ENCODE data around the gene INAFM1.
A peak's percentile ranks its signal among the peaks of the same experiment; 100 is the strongest.
"Not testable (repeated sequence)": the region's sequence is repeated elsewhere in the genome, so short reads cannot be mapped to it uniquely, and the experiment has no call there.

Gene INAFM1

GRCh38 chr19:47256693-47257410 is 17.8 kb upstream of the INAFM1 start:
- peaks cover 21% of the 10 kb centered on the region for H3K36me3 Mint-ChIP-seq (ENCODE audit: low read depth)
- no peaks in the 10 kb centered on the region for H3K9me3 Mint-ChIP-seq
- peak overlapping the region; percentile 90 for H3K4me3 Mint-ChIP-seq
- H3K27me3 Mint-ChIP-seq, result no peaks in the 10 kb centered on the region
- ATAC-seq, result peak; percentile 87
- peak; percentile 100 for DNase-seq
- peak overlapping the region; percentile 89 for H3K27ac Mint-ChIP-seq
- peaks cover 29% of the 10 kb centered on the region for H3K4me1 Mint-ChIP-seq

GRCh38 chr19:47257411-47258169 is 17.1 kb upstream of the INAFM1 start:
- H3K4me1 Mint-ChIP-seq, result peaks cover 31% of the 10 kb centered on the region
- H3K4me3 Mint-ChIP-seq, result peak overlapping the region; percentile 90
- H3K27me3 Mint-ChIP-seq, result no peaks in the 10 kb centered on the region
- ATAC-seq (no peak), DNase-seq (no peak)
- peak overlapping the region; percentile 89 for H3K27ac Mint-ChIP-seq
- H3K9me3 Mint-ChIP-seq, result no peaks in the 10 kb centered on the region
- H3K36me3 Mint-ChIP-seq (ENCODE audit: low read depth), result peaks cover 23% of the 10 kb centered on the region

- H3K4me3 Mint-ChIP-seq, result peak overlapping the region; percentile 50
- no peak for DNase-seq
- no peaks in the 10 kb centered on the region for H3K9me3 Mint-ChIP-seq
- no peak for ATAC-seq
- no peaks in the 10 kb centered on the region for H3K27me3 Mint-ChIP-seq
- no peak overlapping the region for H3K27ac Mint-ChIP-seq
- H3K4me1 Mint-ChIP-seq, result peaks cover 31% of the 10 kb centered on the region
- H3K36me3 Mint-ChIP-seq (ENCODE audit: low read depth), result peaks cover 23% of the 10 kb centered on the region
Measured at GRCh38 chr19:47258434-47258833, 16.3 kb upstream of the INAFM1 start.

GRCh38 chr19:47258895-47259555 is 15.7 kb upstream of the INAFM1 start:
- Mint-ChIP-seq H3K27me3 (no peaks in the 10 kb centered on the region), H3K27ac (peak overlapping the region; percentile 42), H3K36me3 (ENCODE audit: low read depth) (peaks cover 23% of the 10 kb centered on the region), H3K4me3 (peak overlapping the region; percentile 50), H3K4me1 (peaks cover 31% of the 10 kb centered on the region), H3K9me3 (no peaks in the 10 kb centered on the region)
- no peak for DNase-seq
- no peak for ATAC-seq

GRCh38 chr19:47260476-47260875 is 14.2 kb upstream of the INAFM1 start:
- H3K4me3 Mint-ChIP-seq, result no peak overlapping the region
- no peaks in the 10 kb centered on the region for H3K9me3 Mint-ChIP-seq
- peaks cover 31% of the 10 kb centered on the region for H3K4me1 Mint-ChIP-seq
- no peaks in the 10 kb centered on the region for H3K27me3 Mint-ChIP-seq
- ATAC-seq (no peak), DNase-seq (no peak)
- no peak overlapping the region for H3K27ac Mint-ChIP-seq
- H3K36me3 Mint-ChIP-seq (ENCODE audit: low read depth), result peaks cover 30% of the 10 kb centered on the region

- ATAC-seq, DNase-seq, H3K9me3 Mint-ChIP-seq, H3K27ac Mint-ChIP-seq, H3K4me3 Mint-ChIP-seq, H3K27me3 Mint-ChIP-seq: not testable (repeated sequence)
- H3K4me1 Mint-ChIP-seq, result peaks cover 24% of the 10 kb centered on the region
- peaks cover 33% of the 10 kb centered on the region for H3K36me3 Mint-ChIP-seq (ENCODE audit: low read depth)
Measured at GRCh38 chr19:47261946-47262793, 12.5 kb upstream of the INAFM1 start.

GRCh38 chr19:47264629-47265028 is 10.1 kb upstream of the INAFM1 start:
- Mint-ChIP-seq H3K9me3 (no peaks in the 10 kb centered on the region), H3K4me1 (peaks cover 4% of the 10 kb centered on the region), H3K36me3 (ENCODE audit: low read depth) (peaks cover 29% of the 10 kb centered on the region), H3K27me3 (no peaks in the 10 kb centered on the region), H3K4me3 (no peak overlapping the region), H3K27ac (no peak overlapping the region)
- DNase-seq (no peak), ATAC-seq (no peak)

GRCh38 chr19:47266401-47266941 is 8.2 kb upstream of the INAFM1 start:
- H3K9me3 Mint-ChIP-seq, result no peaks in the 10 kb centered on the region
- DNase-seq, result no peak
- no peak for ATAC-seq
- H3K36me3 Mint-ChIP-seq (ENCODE audit: low read depth), result peaks cover 16% of the 10 kb centered on the region
- H3K27me3 Mint-ChIP-seq, result no peaks in the 10 kb centered on the region
- no peak overlapping the region for H3K4me3 Mint-ChIP-seq
- H3K4me1 Mint-ChIP-seq, result peaks cover 2% of the 10 kb centered on the region
- peak overlapping the region; percentile 27 for H3K27ac Mint-ChIP-seq

GRCh38 chr19:47267350-47267759 is 7.3 kb upstream of the INAFM1 start:
- DNase-seq (no peak), ATAC-seq (no peak)
- H3K4me1 Mint-ChIP-seq, result peaks cover 3% of the 10 kb centered on the region
- peaks cover 16% of the 10 kb centered on the region for H3K36me3 Mint-ChIP-seq (ENCODE audit: low read depth)
- no peaks in the 10 kb centered on the region for H3K9me3 Mint-ChIP-seq
- no peak overlapping the region for H3K4me3 Mint-ChIP-seq
- H3K27me3 Mint-ChIP-seq, result no peaks in the 10 kb centered on the region
- no peak overlapping the region for H3K27ac Mint-ChIP-seq

- Mint-ChIP-seq H3K4me1 (peaks cover 8% of the 10 kb centered on the region), H3K27ac (no peak overlapping the region), H3K27me3 (no peaks in the 10 kb centered on the region), H3K36me3 (ENCODE audit: low read depth) (peaks cover 14% of the 10 kb centered on the region), H3K9me3 (no peaks in the 10 kb centered on the region), H3K4me3 (no peak overlapping the region)
- no peak for DNase-seq
- no peak for ATAC-seq
Measured at GRCh38 chr19:47268028-47268427, 6.7 kb upstream of the INAFM1 start.

GRCh38 chr19:47269596-47269995 is 5.1 kb upstream of the INAFM1 start:
- Mint-ChIP-seq H3K4me1 (peaks cover 9% of the 10 kb centered on the region), H3K4me3 (no peak overlapping the region), H3K27ac (no peak overlapping the region), H3K27me3 (no peaks in the 10 kb centered on the region), H3K9me3 (no peaks in the 10 kb centered on the region), H3K36me3 (ENCODE audit: low read depth) (peaks cover 10% of the 10 kb centered on the region)
- DNase-seq (no peak), ATAC-seq (no peak)

- H3K27me3 Mint-ChIP-seq, result no peaks in the 10 kb centered on the region
- H3K4me1 Mint-ChIP-seq, result peaks cover 12% of the 10 kb centered on the region
- no peak overlapping the region for H3K27ac Mint-ChIP-seq
- DNase-seq (no peak), ATAC-seq (no peak)
- no peak overlapping the region for H3K4me3 Mint-ChIP-seq
- H3K9me3 Mint-ChIP-seq, result no peaks in the 10 kb centered on the region
- H3K36me3 Mint-ChIP-seq (ENCODE audit: low read depth), result peaks cover 8% of the 10 kb centered on the region
Measured at GRCh38 chr19:47270408-47270807, 4.3 kb upstream of the INAFM1 start.

- no peaks in the 10 kb centered on the region for H3K9me3 Mint-ChIP-seq
- no peak for ATAC-seq
- H3K4me1 Mint-ChIP-seq, result peaks cover 17% of the 10 kb centered on the region
- no peak for DNase-seq
- no peaks in the 10 kb centered on the region for H3K27me3 Mint-ChIP-seq
- peaks cover 9% of the 10 kb centered on the region for H3K36me3 Mint-ChIP-seq (ENCODE audit: low read depth)
- H3K4me3 Mint-ChIP-seq, result no peak overlapping the region
- H3K27ac Mint-ChIP-seq, result peak overlapping the region; percentile 46
Measured at GRCh38 chr19:47271949-47272348, 2.7 kb upstream of the INAFM1 start.

Measured in activated naive CD8-positive, alpha-beta T cell treated with anti-CD3 and anti-CD28 coated beads, Interleukin-2, amount 50 U/mL, for 24 hours (primary cell).